ENCODE measurements around the gene PPP1R3E. TPM values are rescaled to one million over a fixed set of nuclear protein-coding genes. Genes with fewer than 3 reads are reported as not detected.
"Not testable (repeated sequence)": the region's sequence is repeated elsewhere in the genome, so short reads cannot be mapped to it uniquely, and the experiment has no call there.

Gene PPP1R3E
- total RNA-seq, 2 donors from 2014 or later, result 10.8 to 11.2 TPM

DNA sequence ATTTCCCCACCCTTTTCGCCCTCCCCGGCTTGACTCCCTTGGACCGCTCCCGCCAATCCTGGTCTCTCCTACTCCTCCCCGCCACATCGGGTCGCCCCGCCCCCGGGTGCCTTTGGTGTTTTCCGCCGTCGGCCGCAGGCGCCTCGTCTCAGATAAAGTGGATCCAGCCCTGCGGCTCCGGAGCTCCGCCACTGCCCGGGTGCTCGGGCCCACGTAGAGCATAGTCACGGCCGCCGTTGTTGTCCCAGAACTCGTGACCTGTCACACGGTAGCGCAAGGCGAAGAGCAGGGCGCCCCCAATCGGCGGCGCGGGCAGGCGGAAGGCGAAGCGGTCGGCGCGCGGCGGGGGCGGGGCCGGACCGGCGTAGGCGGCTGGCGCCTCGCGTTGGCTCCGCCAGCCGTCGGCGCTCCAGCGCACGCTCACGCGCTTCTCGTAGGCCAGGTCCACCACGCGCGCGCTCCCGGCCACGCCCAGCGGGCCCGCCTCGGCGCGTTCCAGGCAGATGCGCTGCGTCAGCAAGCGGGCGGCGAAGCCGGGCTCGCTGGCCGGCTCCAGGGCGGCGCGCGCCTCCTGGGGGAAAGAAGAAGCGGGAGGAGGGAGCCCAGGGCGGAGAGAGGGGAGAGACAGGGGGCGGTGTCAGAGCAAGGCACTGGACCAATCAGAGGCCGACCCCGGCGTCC, 1.2 kb downstream of the PPP1R3E start:
- ATAC-seq (peak; percentile 74), DNase-seq (peak; percentile 98)
- intact Hi-C loops (cut with DNase I, micrococcal nuclease), result no loop called here

DNA sequence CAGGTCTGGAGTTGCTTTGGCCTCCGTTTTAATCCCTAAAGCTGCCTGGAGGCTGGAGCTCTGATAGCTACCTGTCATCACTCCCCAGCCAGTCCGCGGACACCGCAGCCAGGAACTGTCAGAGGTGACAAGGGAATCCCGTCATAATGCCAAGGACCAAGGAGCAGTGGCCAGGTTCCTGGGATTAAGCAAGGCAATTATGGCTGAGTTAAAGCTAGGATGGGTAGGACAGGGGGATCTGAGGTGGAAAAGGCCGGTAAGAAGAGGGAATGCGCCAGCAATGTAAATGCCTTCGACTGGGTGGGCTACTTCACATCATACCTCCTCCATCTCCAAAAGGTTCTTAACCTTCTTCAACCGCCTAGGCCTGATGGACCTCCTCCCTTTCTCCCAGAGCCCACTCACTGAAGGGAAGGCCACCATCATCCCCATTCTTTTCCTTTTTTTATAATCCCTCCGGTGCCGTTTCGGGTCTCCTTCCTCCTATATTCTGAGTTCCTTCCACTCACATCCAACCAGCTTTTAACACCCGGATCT, 1.9 kb downstream of the PPP1R3E start:
- ATAC-seq, result peak; percentile 18
- intact Hi-C loops (cut with DNase I, micrococcal nuclease), result no loop called here

DNA sequence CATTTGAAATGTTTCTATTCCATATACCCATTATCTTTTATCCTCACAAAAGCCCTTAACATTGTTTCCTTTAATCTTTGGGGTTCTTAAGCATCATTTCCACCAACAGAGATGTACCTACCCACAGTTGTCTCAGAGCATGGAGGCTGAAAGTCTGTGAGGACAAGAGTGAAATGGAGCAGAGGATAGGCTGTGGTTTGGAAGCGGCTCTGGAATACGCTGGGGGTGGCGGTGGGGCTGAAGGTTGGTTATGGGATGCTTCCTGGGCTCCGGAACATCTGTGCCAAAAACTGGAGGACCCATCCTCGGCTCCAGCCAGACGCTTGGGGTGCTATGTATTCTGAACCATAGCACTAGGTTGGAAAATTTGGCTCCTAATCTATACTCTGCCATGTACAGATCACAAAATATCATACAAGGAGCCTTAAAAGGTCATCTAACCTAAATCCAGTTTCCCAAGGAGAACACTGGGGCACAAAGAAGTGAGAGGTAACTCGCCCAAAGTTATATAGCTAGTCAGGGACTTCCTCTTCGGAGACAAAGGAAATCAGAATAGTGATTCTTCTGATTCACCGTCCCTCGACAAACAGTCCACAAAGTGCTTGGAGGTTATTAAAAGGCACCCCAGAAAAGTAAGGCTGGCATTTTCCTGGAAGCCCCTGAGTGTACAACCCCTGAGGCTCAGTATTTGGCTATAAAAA, 2.5 kb downstream of the PPP1R3E start:
- intact Hi-C loops (cut with DNase I, micrococcal nuclease), result no loop called here
- no peak for ATAC-seq
- peak in 1 of 2 donors; percentile 25 for DNase-seq

More for the DNA sequence above, 1.9 kb downstream of the PPP1R3E start:
- peak; percentile 54 to 58 for DNase-seq

DNA sequence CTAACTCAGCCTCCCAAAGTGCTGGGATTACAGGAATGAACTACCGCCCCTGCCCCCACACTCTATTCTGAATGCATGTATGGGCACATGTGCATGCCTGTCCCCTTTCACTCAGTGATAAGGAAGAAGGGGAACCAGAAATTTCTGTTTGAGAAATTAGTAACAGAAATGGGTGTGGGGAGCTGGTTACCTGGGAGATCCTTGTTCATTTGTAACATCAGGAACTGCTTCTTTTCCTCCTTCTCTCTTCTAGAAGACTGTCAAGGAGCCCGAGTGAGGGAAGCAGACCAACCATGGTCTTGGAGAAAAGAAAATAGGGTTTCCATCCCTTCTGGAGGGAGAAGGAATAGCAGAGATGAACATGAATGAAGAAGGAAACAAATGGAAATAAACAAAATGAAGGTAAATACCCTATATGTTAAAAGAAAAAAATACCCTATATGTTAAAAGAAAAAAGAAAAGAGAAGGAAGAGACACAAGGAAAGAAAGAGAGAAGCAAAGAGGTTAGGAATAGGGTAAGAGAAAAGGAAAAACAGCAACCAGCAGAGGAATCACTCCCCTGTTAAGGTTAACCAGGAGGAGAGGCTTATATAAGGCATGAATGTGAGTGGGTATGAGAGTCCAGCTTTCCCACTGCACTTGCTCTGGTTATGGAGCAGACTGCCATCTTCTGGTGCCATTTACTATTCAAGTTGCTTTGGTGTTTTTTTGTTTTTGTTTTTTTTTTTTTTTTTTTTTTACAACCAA, 3.3 kb downstream of the PPP1R3E start:
- DNase-seq (no peak), ATAC-seq (no peak)
- intact Hi-C loops (cut with DNase I, micrococcal nuclease), result no loop called here

DNA sequence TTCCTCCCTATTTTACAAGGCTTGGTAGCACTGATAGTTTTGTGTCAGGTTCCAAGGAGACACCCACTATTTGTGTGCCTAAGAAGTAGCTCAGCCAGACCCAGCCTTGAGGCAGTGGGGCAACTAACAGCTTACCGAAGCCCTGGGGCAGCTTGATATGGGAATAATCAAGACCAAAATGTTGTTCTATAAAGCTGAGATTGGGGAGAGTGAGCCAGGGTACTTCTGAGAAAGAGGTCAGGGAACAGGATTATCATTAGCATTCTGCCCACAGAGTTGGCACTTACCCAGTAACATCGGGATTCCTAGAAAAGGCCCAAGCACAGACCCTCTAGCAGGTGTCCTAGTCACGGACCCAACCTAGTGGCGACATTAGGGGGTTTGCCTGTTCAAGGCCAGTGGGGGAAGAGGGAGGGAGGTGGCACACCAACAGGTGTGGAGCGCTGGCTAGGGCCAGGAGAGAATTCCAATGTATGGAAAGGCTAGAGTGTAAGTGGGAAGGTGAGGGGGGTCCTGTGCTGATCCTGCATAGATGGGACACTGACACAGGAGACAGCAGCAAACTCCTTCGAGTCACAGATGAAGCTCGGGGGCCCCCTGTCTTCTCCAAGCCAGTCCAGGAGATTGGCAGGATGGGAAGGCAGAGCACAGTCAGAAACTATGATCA, 4.9 kb downstream of the PPP1R3E start:
- ATAC-seq (no peak), DNase-seq (no peak)
- intact Hi-C loops (cut with DNase I, micrococcal nuclease), result no loop called here

DNA sequence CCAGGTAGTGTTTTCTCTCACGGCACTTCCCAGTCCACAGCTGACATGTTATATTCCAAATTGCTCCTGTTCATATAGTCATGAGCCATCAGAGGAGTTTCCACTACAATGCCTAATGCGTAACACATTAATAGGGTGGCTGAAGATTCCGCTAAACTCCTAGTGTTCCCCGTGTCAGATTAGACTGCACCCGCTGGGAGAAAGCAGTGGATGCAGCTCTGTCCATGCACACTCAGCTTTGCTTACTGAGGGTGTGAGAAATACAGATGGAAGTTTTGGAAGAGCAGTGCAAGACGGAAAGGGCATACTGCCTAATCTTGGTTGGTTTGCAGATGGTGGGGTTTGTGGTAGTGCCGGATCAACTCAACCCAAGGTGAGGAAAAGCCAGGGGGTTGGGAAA, 5.6 kb downstream of the PPP1R3E start:
- ATAC-seq (no peak), DNase-seq (no peak)
- intact Hi-C loops (cut with DNase I, micrococcal nuclease), result no loop called here

DNA sequence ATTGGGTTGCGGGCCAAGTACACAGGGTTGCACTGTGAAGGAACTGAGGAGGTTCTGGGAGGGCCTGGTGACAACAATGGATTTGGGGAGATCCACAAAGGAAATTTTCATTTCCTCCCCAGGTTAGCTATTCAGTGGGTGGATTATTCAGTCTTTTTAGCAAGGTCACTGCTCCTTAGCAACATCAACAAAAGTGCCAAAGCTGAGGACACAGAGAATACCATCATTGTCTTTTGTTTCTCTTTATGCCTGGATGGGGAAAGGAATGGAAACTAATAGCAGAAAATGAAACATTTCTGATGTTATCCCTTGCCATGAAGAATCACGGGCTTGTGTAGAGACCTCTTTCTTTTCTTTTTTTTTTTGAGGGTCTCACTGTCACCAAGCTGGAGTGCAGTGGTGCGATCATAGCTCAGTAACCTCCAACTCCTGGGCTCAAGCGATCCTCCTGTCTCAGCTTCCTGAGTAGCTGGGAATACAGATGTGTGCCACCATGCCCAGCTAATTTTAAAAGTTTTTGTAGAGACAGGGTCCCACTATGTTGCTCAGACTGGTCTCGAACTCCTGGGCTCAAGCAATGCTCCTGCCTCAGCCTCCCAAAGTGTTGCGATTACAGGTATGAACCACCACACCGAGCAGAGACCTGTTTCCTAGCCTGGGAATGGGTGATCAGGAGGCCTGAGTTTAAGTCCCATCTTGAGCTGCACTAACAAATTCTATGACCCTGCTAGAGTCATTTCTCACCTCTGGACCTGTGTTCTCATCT, 6.5 kb downstream of the PPP1R3E start:
- intact Hi-C loops (cut with DNase I, micrococcal nuclease), result no loop called here
- ATAC-seq, result no peak
- no peak for DNase-seq

DNA sequence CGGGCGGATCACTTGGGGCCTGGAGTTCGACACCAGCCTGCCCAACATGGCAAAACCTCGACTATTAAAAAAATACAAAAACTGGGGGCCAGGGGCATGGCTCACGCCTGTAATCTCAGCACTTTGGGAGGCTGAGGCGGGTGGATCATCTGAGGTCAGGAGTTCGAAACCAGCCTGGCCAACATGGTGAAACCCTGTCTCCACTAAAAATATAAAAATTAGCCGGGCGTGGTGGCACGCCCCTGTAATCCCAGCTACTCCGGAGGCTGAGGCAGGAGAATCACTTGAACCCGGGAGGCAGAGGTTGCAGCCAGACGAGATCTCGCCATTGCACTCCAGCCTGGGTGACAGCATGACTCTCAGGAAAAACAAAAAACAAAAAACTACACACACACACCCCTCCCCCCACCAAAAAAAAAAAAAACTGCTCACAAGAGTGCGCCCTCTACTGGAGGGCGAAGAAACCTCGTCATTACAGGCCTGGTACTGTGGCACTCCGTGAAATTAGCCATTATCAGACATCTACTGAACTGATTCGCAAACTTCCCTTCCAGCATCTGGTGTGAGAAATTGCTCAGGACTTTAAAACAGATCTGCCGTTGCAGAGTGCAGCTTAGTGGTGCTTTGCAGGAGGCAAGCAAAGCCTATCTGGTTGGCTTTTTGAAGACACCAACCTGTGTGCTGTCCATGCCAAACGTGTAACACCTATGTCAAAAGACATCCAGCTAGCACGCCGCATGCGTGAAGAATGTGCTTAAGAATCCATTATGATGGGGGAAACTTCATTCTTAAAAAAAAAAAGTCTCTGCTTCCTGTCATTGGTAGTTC, 7.7 kb downstream of the PPP1R3E start:
- peak in 1 of 2 donors; percentile 65 for DNase-seq
- intact Hi-C loops (cut with DNase I, micrococcal nuclease), result no loop called here
- ATAC-seq, result peak; percentile 78

DNA sequence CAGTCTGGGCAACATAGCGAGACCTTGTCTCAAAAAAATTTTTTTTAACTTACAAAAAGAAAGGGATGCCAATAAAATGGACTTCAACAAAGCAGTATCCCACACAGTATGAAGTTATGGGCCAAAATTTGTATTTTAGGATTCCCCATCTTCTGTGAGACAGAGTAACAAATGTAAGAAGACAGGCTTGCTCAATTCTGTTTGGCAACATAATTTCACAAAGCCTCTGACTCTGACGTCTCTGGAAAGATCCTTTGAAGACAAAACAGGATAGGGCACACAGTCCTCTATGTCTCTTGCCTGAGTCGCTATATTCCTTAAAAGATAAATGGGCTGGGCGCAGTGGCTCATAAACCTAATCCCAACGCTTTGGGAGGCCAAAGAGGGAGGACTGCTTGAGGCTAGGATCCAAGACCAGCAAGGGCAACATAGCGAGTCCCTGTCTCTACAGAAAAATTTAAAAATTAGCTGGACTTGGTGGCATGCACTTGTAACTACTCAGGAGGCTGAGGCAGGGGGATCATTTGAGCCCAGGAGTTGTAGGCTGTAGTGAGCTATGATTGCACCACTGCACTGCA, 15.7 kb downstream of the PPP1R3E start:
- no peak for ATAC-seq
- DNase-seq, result no peak
- intact Hi-C loops (cut with DNase I, micrococcal nuclease), result loop anchor here in 1 of 2 donors (10.0 kb wide), 1 partner anchor 1902 kb away; the partner anchor contains the start of gene SUPT16H

DNA sequence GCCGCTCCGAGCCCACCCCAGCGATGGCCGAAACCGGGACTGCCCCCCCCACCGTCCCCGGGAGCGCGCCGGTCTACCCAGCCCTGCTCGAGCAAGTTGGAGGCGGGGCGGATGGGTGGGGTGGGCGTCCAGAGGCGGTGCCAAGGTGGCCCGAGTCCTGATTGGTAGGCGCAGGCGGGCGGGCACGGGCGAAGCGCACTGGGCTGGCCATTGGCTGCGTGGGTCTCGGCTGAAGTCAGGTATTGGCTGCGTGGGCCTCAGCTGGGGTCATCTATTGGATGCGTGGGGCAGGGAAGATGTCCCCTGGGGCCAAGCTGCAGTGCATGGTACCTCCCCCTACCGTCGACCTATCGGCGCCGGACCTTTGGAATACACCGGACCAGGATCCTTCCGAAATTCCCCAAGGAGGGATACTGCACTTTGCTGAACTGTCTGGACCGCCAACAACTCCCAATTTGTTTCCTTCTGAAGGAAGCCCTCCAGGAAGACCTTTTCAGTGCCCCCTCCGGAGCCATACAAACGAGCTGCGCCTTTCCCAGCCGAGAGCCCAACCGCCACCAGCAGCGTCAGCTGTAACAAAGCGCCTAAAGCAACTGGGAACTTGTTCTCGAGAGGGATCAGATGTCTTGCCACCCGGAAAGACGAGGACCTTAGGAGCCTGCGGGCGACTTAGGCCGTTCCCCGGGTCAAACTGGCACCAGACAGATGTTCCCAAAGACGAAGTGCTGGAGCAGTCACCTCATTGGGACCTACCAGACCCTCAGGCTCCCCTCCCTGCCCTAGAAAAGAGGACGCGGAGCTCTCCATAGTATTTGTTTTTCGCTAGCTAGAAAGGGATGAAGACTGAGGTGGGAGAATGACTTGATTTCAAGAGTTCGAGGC, 16.4 kb downstream of the PPP1R3E start, which contains the start of gene HOMEZ:
Gene HOMEZ, minus strand, starts transcription at position 113 of the 882 bp plus-strand sequence. CDS start 180 bp downstream, outside the sequence.
- ATAC-seq, result peak; percentile 96
- intact Hi-C loops (cut with DNase I, micrococcal nuclease), result loop anchor here in 1 of 2 donors (10.0 kb wide), 1 partner anchor 1901 kb away; the partner anchor contains the start of gene SUPT16H
- peak; percentile 99 to 100 for DNase-seq

DNA sequence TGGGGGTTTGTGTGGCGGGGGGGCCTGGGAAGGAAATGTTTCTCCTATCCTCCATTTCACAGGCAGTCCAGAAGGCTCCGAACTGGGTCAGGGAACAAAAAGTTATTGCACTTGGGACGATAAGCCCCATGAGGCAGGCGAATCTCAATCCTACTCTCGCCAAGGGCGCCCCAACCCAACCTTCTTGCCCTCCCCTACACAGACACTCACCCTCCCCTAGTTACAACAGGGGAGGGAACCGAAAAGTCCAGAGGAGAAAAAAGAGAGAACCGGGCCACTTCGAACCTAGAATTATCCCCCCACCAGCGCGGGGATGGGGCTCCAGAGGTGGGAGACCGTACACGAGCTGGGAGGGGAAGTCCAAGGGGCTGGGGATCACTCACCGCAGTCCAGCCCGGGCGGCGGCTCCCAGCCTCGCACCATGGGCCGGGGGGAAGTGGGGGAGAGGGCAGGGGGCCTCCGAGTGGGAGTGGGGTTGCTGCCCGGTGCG, 17.1 kb downstream of the PPP1R3E start:
- peak; percentile 38 for ATAC-seq
- no peak for DNase-seq
- intact Hi-C loops (cut with DNase I, micrococcal nuclease), result loop anchor here in 1 of 2 donors (10.0 kb wide), 1 partner anchor 1901 kb away; the partner anchor contains the start of gene SUPT16H

DNA sequence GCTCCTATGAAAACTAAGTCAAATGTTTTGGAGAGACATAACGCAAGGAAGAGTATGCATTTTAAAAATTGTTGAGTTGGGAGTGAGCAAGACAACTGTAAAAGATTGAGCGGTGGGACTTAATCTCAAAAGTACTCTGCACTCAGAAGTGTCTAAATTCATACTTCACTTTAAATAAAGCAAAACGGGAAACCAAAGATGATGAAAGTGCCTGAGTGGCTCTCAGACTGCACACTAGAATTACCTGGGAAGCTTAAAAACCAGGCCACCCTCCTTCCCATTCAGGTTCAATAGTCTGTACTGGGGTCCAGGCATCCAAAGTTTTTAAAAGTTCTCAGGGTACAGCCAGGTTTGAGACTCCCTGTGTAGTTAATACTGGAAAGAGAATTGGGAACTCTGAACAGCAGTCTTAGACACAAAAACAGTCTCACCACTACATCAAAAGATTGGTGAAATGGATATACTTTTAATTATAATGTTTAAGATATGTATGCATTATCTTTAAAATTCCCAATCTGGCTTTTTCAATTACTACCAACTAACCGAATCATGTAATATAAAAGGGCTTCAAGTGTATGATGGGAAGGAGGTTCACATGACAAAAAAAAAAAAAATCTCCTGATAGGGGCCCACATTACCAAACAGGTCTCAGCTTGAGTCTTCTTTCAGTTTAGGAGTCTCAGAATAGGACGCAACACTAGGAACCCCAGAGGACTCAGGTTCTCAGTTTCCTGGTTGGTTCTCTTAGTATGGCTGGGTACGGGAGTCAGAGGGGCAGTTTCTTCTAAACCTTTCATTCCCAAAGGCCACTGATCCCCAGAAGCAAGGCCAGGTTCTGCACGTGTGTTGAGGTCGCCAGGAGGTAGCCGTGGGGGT, 17.8 kb downstream of the PPP1R3E start:
- DNase-seq (no peak), ATAC-seq (peak; percentile 22)
- intact Hi-C loops (cut with DNase I, micrococcal nuclease), result loop anchor here in 1 of 2 donors (10.0 kb wide), 1 partner anchor 1900 kb away; the partner anchor contains the start of gene SUPT16H

DNA sequence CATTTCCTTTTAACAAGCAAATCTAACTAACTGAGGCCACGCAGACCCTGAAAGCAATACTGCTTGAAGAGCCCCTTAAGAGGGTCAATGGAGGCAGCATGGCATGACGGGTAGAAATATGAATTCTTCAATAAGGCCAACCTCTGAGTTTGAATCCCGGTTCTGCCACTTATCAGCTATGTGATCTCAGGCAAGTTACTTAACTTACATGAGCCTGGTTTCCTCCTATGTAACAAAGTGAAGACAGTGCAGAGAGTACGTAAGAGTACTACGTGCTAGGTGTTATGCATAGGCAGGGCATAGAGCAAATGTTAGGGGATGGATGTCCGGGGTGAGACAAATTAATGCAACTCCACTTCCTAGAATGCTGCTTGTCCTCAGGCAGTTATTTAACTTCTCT, 21.4 kb downstream of the PPP1R3E start:
- DNase-seq (no peak), ATAC-seq (no peak)
- intact Hi-C loops (cut with DNase I, micrococcal nuclease), result loop anchor here in 1 of 2 donors (10.0 kb wide), 1 partner anchor 1896 kb away; the partner anchor contains the start of gene SUPT16H

DNA sequence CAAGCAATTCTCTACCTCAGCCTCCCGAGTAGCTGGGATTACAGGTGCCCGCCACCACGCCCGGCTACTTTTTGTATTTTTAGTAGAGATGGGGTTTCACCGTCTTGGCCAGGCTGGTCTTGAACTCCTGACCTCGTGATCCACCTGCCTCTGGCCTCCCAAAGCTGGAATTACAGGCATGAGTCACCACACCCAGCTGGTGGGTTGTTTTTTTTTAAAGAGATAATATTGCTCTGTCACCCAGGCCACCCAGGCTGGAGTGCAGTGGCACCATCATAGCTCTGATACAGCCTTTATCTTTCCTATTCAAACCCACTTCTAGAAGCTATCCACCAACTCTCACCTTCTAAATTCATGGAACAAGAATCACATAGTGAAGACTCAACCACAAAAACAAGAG, 24.7 kb downstream of the PPP1R3E start:
- DNase-seq, result not testable (repeated sequence)

More for the DNA sequence above, 24.7 kb downstream of the PPP1R3E start:
- ATAC-seq; intact Hi-C loops (cut with DNase I, micrococcal nuclease): not testable (repeated sequence)

Measured in left colon (tissue), 2 donors.